DND-41 (cell line): ENCODE results near the gene KRT86.

Experiments used
- ATAC-seq: fragments of 200-7000 bp; cut with Tn5 transposase; 3 replicates; pipeline ENCODE4 v1.9.1; 2021; ENCODE audit warnings: low read depth; ENCODE audit not compliant: insufficient read depth
- DNase-seq: peaks from one replicate; pipeline ENCODE4 v3.0.0-alpha.2; 2020
- H2AFZ ChIP-seq: 2 replicates; pipeline ENCODE4 v1.6.0; 2012; ENCODE audit warnings: low read depth, low read length
- H3K27ac ChIP-seq: 2 replicates; pipeline ENCODE4 v1.5.1; 2012; ENCODE audit warnings: low read length, inconsistent platforms
- H3K27me3 ChIP-seq: fragments of 200-600 bp; sonication (generic); 2 replicates; pipeline ENCODE4 v1.6.0; 2012; ENCODE audit warnings: low read length, mild to moderate bottlenecking, inconsistent platforms; ENCODE audit not compliant: insufficient read depth, poor library complexity
- H3K36me3 ChIP-seq: 2 replicates; pipeline ENCODE4 v1.5.1; 2012; ENCODE audit warnings: low read length, inconsistent platforms; ENCODE audit not compliant: insufficient read depth
- H3K4me1 ChIP-seq: 2 replicates; pipeline ENCODE4 v1.5.1; 2012; ENCODE audit warnings: mild to moderate bottlenecking, low read length; ENCODE audit not compliant: insufficient read depth
- H3K4me2 ChIP-seq: 2 replicates; pipeline ENCODE4 v1.6.0; 2012; ENCODE audit warnings: mild to moderate bottlenecking, moderate library complexity, low read length, inconsistent platforms; ENCODE audit not compliant: insufficient read depth
- H3K4me3 ChIP-seq, 2 experiments: fragments of 200-600 bp in 1 of 2; shearing (Covaris generic) in 1 of 2; 2 replicates each; pipeline ENCODE4 v1.5.1; 2012 to 2016; ENCODE audit warnings: inconsistent platforms in 2 of 2, low read length in 2 of 2, mild to moderate bottlenecking in 2 of 2, low read depth in 1 of 2, moderate library complexity in 1 of 2
- H3K79me2 ChIP-seq: 2 replicates; pipeline ENCODE4 v1.6.0; 2012; ENCODE audit warnings: low read length, inconsistent platforms; ENCODE audit not compliant: insufficient read depth
- H3K9ac ChIP-seq: 2 replicates; pipeline ENCODE4 v1.6.0; 2012; ENCODE audit warnings: low read depth, mild to moderate bottlenecking, inconsistent platforms, low read length, moderate library complexity
- H3K9me3 ChIP-seq: 2 replicates; pipeline ENCODE4 v1.5.1; 2012; ENCODE audit warnings: low read length, moderate library complexity, mild to moderate bottlenecking, inconsistent platforms; ENCODE audit not compliant: insufficient read depth, severe bottlenecking
- H4K20me1 ChIP-seq: 2 replicates; pipeline ENCODE4 v1.6.0; 2012; ENCODE audit warnings: low read length; ENCODE audit not compliant: insufficient read depth
- CTCF ChIP-seq: IDR thresholded peaks from 2 replicates; pipeline ENCODE4 v1.5.1; 2012; ENCODE audit warnings: borderline replicate concordance, low read length, moderate library complexity, mild to moderate bottlenecking; ENCODE audit not compliant: poor library complexity, severe bottlenecking; ENCODE audit errors: extremely low read depth
- EZH2 ChIP-seq: IDR thresholded peaks from 3 replicates; pipeline ENCODE4 v1.6.1; 2012; ENCODE audit warnings: borderline replicate concordance, low read depth, mild to moderate bottlenecking, moderate library complexity, low read length, inconsistent platforms; ENCODE audit not compliant: severe bottlenecking

The KRT86 gene

GRCh38 chr12:52323001-52323400, 48.6 kb downstream of the KRT86 start:
- Histone ChIP-seq H3K4me3 (no peak overlapping the region), H3K4me1 (no peaks in the 10 kb centered on the region), H3K4me2 (no peak overlapping the region), H4K20me1 (no peaks in the 10 kb centered on the region), H3K9me3 (no peaks in the 10 kb centered on the region), H3K27me3 (peaks cover 9% of the 10 kb centered on the region), H3K36me3 (no peaks in the 10 kb centered on the region), H3K27ac (no peak overlapping the region), H3K9ac (no peak overlapping the region), H3K79me2 (no peaks in the 10 kb centered on the region), H2AFZ (no peak overlapping the region)
- ATAC-seq (no peak), DNase-seq (no peak)
- TF ChIP-seq CTCF (no peak), EZH2 (no peak)

- TF ChIP-seq EZH2 (no peak), CTCF (no peak)
Observed at GRCh38 chr12:52323416-52324152, 49.1 kb downstream of the KRT86 start.

GRCh38 chr12:52324153-52324444, 49.7 kb downstream of the KRT86 start:
- no peaks in the 10 kb centered on the region for H3K36me3 ChIP-seq

More at GRCh38 chr12:52323416-52324152, 49.1 kb downstream of the KRT86 start:
- Histone ChIP-seq H3K27ac (no peak overlapping the region), H3K4me2 (no peak overlapping the region), H3K36me3 (no peaks in the 10 kb centered on the region), H3K9me3 (no peaks in the 10 kb centered on the region), H2AFZ (no peak overlapping the region), H3K79me2 (no peaks in the 10 kb centered on the region), H3K9ac (no peak overlapping the region), H3K4me3 (no peak overlapping the region), H4K20me1 (no peaks in the 10 kb centered on the region), H3K4me1 (no peaks in the 10 kb centered on the region), H3K27me3 (peaks cover 9% of the 10 kb centered on the region)
- no peak for DNase-seq
- no peak for ATAC-seq

More at GRCh38 chr12:52324153-52324444, 49.7 kb downstream of the KRT86 start:
- no peaks in the 10 kb centered on the region for H3K9me3 ChIP-seq
- no peaks in the 10 kb centered on the region for H3K79me2 ChIP-seq
- no peak overlapping the region for H3K4me3 ChIP-seq
- H3K27me3 ChIP-seq: peaks cover 9% of the 10 kb centered on the region
- DNase-seq (no peak), ATAC-seq (no peak)
- H3K4me2 ChIP-seq: no peak overlapping the region
- no peaks in the 10 kb centered on the region for H4K20me1 ChIP-seq
- H3K27ac ChIP-seq: no peak overlapping the region
- H3K4me1 ChIP-seq: no peaks in the 10 kb centered on the region
- no peak overlapping the region for H3K9ac ChIP-seq
- H2AFZ ChIP-seq: no peak overlapping the region
- TF ChIP-seq EZH2: no peak
- no peak for TF ChIP-seq CTCF
